Ovary (tissue), 3 donors: ENCODE results near the gene LLCFC1.

ENCODE experiments used
- CTCF ChIP-seq, 3 donors: fragments of 450-650 bp in 2 of 3; fragments of 200-600 bp in 1 of 3; IDR thresholded peaks; one replicate each; pipeline versions ENCODE4 v1.5.1 to v1.8.0; 2016 to 2022; ENCODE audit warnings: antibody characterized with exemption in 3 of 3, mild to moderate bottlenecking in 1 of 3
- EP300 ChIP-seq: sonication (generic); formaldehyde crosslinking; IDR thresholded peaks from one replicate; pipeline ENCODE4 v1.6.1; 2017; ENCODE audit warnings: antibody characterized with exemption
- POLR2A ChIP-seq: fragments of 450-650 bp; IDR thresholded peaks from one replicate; pipeline ENCODE4 v1.6.1; 2017; ENCODE audit warnings: antibody characterized with exemption, mild to moderate bottlenecking, moderate library complexity
- donor health status: DM: no; HTN: no; CAD: no.

- TF ChIP-seq CTCF (IDR thresholded peaks at IDR 0.05) (no peak), POLR2A (no peak), EP300 (no peak)
Measured at GRCh38 chr7:142945001-142945400, 5.7 kb downstream of the LLCFC1 start.
